ENCODE data around the gene TBC1D1.

- TF ChIP-seq CTCF (conservative IDR thresholded peaks at IDR 0.05; ENCODE audit: low read depth, low read length): no peak
- TF ChIP-seq EZH2 (IDR thresholded peaks at IDR 0.05; ENCODE audit: low read length, unreplicated experiment): no peak
- TF ChIP-seq EZH2phosphoT487 (IDR thresholded peaks at IDR 0.05; ENCODE audit: borderline replicate concordance, low read length): no peak
Measured at GRCh38 chr4:38080061-38080974, 189.4 kb downstream of the TBC1D1 start.

Data from PC-3 (cell line).